Measurements from ENCODE around the gene TACR1. TPM values are rescaled to one million over a fixed set of nuclear protein-coding genes. Genes with fewer than 3 reads are reported as not detected.
"Not testable (repeated sequence)": the region's sequence is repeated elsewhere in the genome, so short reads cannot be mapped to it uniquely, and the experiment has no call there.

Gene TACR1, protein sequence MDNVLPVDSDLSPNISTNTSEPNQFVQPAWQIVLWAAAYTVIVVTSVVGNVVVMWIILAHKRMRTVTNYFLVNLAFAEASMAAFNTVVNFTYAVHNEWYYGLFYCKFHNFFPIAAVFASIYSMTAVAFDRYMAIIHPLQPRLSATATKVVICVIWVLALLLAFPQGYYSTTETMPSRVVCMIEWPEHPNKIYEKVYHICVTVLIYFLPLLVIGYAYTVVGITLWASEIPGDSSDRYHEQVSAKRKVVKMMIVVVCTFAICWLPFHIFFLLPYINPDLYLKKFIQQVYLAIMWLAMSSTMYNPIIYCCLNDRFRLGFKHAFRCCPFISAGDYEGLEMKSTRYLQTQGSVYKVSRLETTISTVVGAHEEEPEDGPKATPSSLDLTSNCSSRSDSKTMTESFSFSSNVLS
- 0.04 TPM for polyA plus RNA-seq (2012; ENCODE audit: low read depth, missing spikeins)

GRCh38 chr2:75199428-75200011 is at the start of gene TACR1:
TACR1 (minus strand) TSS chr2:75199520; CDS start chr2:75198934, 586 bp downstream.
- FAIRE-seq (peak; percentile 86), DNase-seq (ENCODE audit: insufficient read length, low spot score) (peak; percentile 47)
- TF ChIP-seq SPI1 (IDR thresholded peaks at IDR 0.05; ENCODE audit: low read depth, low read length) (no peak), POLR2A (IDR thresholded peaks at IDR 0.05; ENCODE audit: low read depth, low read length) (no peak), POU2F2 (IDR thresholded peaks at IDR 0.05; ENCODE audit: low read depth, low read length) (no peak), POLR2AphosphoS5 (IDR thresholded peaks at IDR 0.05; ENCODE audit: low read depth, low read length) (no peak), TAF1 (IDR thresholded peaks at IDR 0.05; ENCODE audit: low read depth, low read length) (no peak), PAX5 (IDR thresholded peaks at IDR 0.05; ENCODE audit: insufficient read depth, low read length, severe bottlenecking) (no peak)

GRCh38 chr2:75248581-75248980 is 49.3 kb upstream of the TACR1 start:
- FAIRE-seq; DNase-seq (ENCODE audit: insufficient read length, low spot score): not testable (repeated sequence)

DNA sequence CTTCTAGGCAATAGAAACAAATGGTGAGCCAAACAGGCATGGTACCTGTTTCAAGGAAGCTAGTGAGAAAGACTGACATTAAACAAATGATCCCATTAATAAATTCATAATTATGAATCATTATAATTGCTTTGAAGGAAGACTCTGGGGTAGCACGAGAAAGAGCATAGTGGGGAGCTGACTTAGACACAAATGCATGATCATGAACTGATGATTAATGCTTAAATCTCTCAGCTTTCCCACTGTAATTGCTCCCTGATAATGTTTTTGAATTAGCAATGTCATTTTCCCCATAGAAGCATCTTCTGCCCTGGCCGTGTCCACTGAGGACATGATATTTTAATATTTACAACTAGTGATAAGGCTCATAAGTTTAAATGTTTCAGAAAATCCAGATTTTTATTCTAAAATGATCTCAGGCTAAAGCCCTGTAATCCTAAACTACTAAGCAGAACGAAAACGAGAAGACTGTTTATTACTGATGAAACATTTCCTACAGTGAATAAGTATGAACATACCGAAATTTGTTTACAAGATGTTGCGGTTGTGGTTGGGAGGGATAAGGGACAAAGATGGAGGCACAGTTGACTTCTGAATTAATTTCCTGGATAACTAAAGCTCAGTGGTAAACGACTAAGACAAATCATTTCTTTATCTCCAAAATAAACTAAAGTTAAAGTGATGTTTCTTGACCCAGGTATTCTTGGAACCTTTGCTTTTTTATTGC is 47.3 kb upstream of the TACR1 start:
- FAIRE-seq (no peak), DNase-seq (ENCODE audit: insufficient read length, low spot score) (no peak)
- no peak for TF ChIP-seq PAX5 (IDR thresholded peaks at IDR 0.05; ENCODE audit: insufficient read depth, low read length, severe bottlenecking)
- no peak for TF ChIP-seq POLR2A (IDR thresholded peaks at IDR 0.05; ENCODE audit: low read depth, low read length)
- no peak for TF ChIP-seq POU2F2 (IDR thresholded peaks at IDR 0.05; ENCODE audit: low read depth, low read length)
- TF ChIP-seq TAF1 (IDR thresholded peaks at IDR 0.05; ENCODE audit: low read depth, low read length): no peak
- no peak for TF ChIP-seq SPI1 (IDR thresholded peaks at IDR 0.05; ENCODE audit: low read depth, low read length)

DNA sequence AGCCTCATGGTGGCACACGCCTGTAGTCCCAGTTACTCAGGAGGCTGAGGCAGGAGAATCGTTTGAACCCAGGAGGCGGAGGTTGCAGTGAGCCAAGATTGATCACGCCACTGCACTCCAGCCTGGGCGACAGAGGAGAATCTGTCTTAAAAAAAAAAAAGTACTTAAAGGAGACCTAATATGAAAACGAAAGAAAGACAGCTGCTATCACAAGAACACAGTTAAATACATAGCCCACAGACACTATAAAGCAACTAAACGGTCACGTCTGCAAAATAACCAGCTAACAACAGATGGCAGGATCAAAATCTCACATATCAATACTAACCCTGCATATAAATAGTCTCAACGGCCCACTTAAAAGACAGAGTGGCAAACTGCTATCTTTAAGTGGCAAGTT is 43.9 kb upstream of the TACR1 start:
- DNase-seq (ENCODE audit: insufficient read length, low spot score): no peak
- no peak for TF ChIP-seq SPI1 (IDR thresholded peaks at IDR 0.05; ENCODE audit: low read depth, low read length)
- TF ChIP-seq POU2F2 (IDR thresholded peaks at IDR 0.05; ENCODE audit: low read depth, low read length): no peak
- TF ChIP-seq POLR2A (IDR thresholded peaks at IDR 0.05; ENCODE audit: low read depth, low read length): no peak
- TF ChIP-seq POLR2AphosphoS5 (IDR thresholded peaks at IDR 0.05; ENCODE audit: low read depth, low read length): no peak
- no peak for TF ChIP-seq PAX5 (IDR thresholded peaks at IDR 0.05; ENCODE audit: insufficient read depth, low read length, severe bottlenecking)
- no peak for TF ChIP-seq TAF1 (IDR thresholded peaks at IDR 0.05; ENCODE audit: low read depth, low read length)
- no peak for FAIRE-seq

GRCh38 chr2:75241696-75242095 is 42.4 kb upstream of the TACR1 start:
- TF ChIP-seq TAF1 (IDR thresholded peaks at IDR 0.05; ENCODE audit: low read depth, low read length): no peak
- TF ChIP-seq POLR2A (IDR thresholded peaks at IDR 0.05; ENCODE audit: low read depth, low read length): no peak
- no peak for TF ChIP-seq POU2F2 (IDR thresholded peaks at IDR 0.05; ENCODE audit: low read depth, low read length)
- TF ChIP-seq SPI1 (IDR thresholded peaks at IDR 0.05; ENCODE audit: low read depth, low read length): no peak
- no peak for TF ChIP-seq PAX5 (IDR thresholded peaks at IDR 0.05; ENCODE audit: insufficient read depth, low read length, severe bottlenecking)
- no peak for TF ChIP-seq POLR2AphosphoS5 (IDR thresholded peaks at IDR 0.05; ENCODE audit: low read depth, low read length)
- FAIRE-seq (no peak), DNase-seq (ENCODE audit: insufficient read length, low spot score) (no peak)

GRCh38 chr2:75238670-75239330 is 39.5 kb upstream of the TACR1 start:
- TF ChIP-seq SPI1 (IDR thresholded peaks at IDR 0.05; ENCODE audit: low read depth, low read length) (no peak), TAF1 (IDR thresholded peaks at IDR 0.05; ENCODE audit: low read depth, low read length) (no peak), POU2F2 (IDR thresholded peaks at IDR 0.05; ENCODE audit: low read depth, low read length) (no peak), POLR2AphosphoS5 (IDR thresholded peaks at IDR 0.05; ENCODE audit: low read depth, low read length) (no peak), POLR2A (IDR thresholded peaks at IDR 0.05; ENCODE audit: low read depth, low read length) (no peak), PAX5 (IDR thresholded peaks at IDR 0.05; ENCODE audit: insufficient read depth, low read length, severe bottlenecking) (no peak)
- FAIRE-seq (no peak), DNase-seq (ENCODE audit: insufficient read length, low spot score) (no peak)

DNA sequence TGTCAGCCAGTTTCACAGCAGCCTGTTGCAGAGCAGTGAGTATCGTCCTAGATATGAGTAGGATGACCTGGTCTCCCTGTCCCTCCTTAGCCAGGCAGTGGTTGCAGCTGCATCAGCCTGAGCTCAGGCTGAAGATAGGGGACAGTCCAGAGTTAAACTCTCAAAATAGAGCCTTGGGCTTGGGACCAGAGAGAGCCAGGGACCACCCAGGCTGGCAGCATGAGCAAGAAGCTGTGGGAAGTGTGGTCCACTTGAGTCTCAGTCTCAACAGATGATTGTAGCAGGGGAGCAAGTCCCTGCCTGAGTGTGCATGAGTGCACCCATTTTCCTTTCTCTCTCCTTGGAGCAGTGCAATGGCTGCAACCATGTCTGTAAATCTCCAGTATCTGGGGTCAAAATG is 38.0 kb upstream of the TACR1 start:
- no peak for DNase-seq (ENCODE audit: insufficient read length, low spot score)
- no peak for TF ChIP-seq POLR2A (IDR thresholded peaks at IDR 0.05; ENCODE audit: low read depth, low read length)
- no peak for TF ChIP-seq PAX5 (IDR thresholded peaks at IDR 0.05; ENCODE audit: insufficient read depth, low read length, severe bottlenecking)
- TF ChIP-seq POLR2AphosphoS5 (IDR thresholded peaks at IDR 0.05; ENCODE audit: low read depth, low read length): no peak
- no peak for FAIRE-seq

- no peak for TF ChIP-seq PAX5 (IDR thresholded peaks at IDR 0.05; ENCODE audit: insufficient read depth, low read length, severe bottlenecking)
- no peak for TF ChIP-seq TAF1 (IDR thresholded peaks at IDR 0.05; ENCODE audit: low read depth, low read length)
- no peak for TF ChIP-seq SPI1 (IDR thresholded peaks at IDR 0.05; ENCODE audit: low read depth, low read length)
- no peak for TF ChIP-seq POLR2AphosphoS5 (IDR thresholded peaks at IDR 0.05; ENCODE audit: low read depth, low read length)
- TF ChIP-seq POU2F2 (IDR thresholded peaks at IDR 0.05; ENCODE audit: low read depth, low read length): no peak
- TF ChIP-seq POLR2A (IDR thresholded peaks at IDR 0.05; ENCODE audit: low read depth, low read length): no peak
- FAIRE-seq (no peak), DNase-seq (ENCODE audit: insufficient read length, low spot score) (no peak)
These were observed 34.6 kb upstream of the TACR1 start for GRCh38 chr2:75233965-75234364.

- FAIRE-seq (no peak), DNase-seq (ENCODE audit: insufficient read length, low spot score) (no peak)
- TF ChIP-seq TAF1 (IDR thresholded peaks at IDR 0.05; ENCODE audit: low read depth, low read length) (no peak), SPI1 (IDR thresholded peaks at IDR 0.05; ENCODE audit: low read depth, low read length) (no peak), POLR2AphosphoS5 (IDR thresholded peaks at IDR 0.05; ENCODE audit: low read depth, low read length) (no peak), POLR2A (IDR thresholded peaks at IDR 0.05; ENCODE audit: low read depth, low read length) (no peak), PAX5 (IDR thresholded peaks at IDR 0.05; ENCODE audit: insufficient read depth, low read length, severe bottlenecking) (no peak), POU2F2 (IDR thresholded peaks at IDR 0.05; ENCODE audit: low read depth, low read length) (no peak)
These were observed 27.3 kb upstream of the TACR1 start for GRCh38 chr2:75226617-75227016.
